Smooth muscle cell of the brain vasculature (primary cell): Measurements from ENCODE around the gene CHCHD6.

Experiments
- DNase-seq: peaks from one replicate; pipeline ENCODE4 v3.0.0-alpha.2; 2012; ENCODE audit warnings: low read depth, low spot score

The CHCHD6 gene

GRCh38 chr3:126922466-126922865, 218.4 kb downstream of the CHCHD6 start:
- no peak for DNase-seq

GRCh38 chr3:126923423-126923822, 219.4 kb downstream of the CHCHD6 start:
- no peak for DNase-seq

GRCh38 chr3:126923895-126924294, 219.9 kb downstream of the CHCHD6 start:
- no peak for DNase-seq

DNA sequence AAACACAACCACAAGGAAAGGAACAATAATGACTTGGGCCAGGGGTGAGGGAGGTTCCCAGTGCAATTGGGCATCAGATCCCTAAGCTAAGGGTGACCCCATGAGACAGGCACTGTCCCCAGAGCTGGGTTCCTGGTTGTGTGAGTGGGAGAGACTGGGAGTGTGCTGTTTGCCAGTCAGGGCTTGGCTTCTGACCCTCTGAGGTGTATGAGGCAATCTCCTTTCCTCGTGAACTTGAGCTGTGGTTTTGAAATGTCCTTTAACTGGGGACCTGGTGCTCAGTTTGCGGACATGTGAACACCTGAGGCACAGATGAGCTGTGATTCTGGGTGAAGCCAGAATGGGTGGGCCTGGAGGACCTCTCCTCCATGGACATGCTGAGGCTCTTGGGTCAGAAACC, 220.4 kb downstream of the CHCHD6 start:
- no peak for DNase-seq

- no peak for DNase-seq
These were observed 221.6 kb downstream of the CHCHD6 start for GRCh38 chr3:126925411-126926171.

GRCh38 chr3:126926684-126927400, 222.8 kb downstream of the CHCHD6 start:
- peak; percentile 77 for DNase-seq

GRCh38 chr3:126927401-126927750, 223.3 kb downstream of the CHCHD6 start:
- DNase-seq: no peak

GRCh38 chr3:126927846-126928245, 223.8 kb downstream of the CHCHD6 start:
- DNase-seq: no peak

- no peak for DNase-seq
These were observed 225.0 kb downstream of the CHCHD6 start for GRCh38 chr3:126928921-126929474.

- no peak for DNase-seq
These were observed 227.0 kb downstream of the CHCHD6 start for GRCh38 chr3:126930936-126931600.

- DNase-seq: no peak
These were observed 227.8 kb downstream of the CHCHD6 start for GRCh38 chr3:126931806-126932187.

- no peak for DNase-seq
These were observed 228.3 kb downstream of the CHCHD6 start for GRCh38 chr3:126932188-126932931.

DNA sequence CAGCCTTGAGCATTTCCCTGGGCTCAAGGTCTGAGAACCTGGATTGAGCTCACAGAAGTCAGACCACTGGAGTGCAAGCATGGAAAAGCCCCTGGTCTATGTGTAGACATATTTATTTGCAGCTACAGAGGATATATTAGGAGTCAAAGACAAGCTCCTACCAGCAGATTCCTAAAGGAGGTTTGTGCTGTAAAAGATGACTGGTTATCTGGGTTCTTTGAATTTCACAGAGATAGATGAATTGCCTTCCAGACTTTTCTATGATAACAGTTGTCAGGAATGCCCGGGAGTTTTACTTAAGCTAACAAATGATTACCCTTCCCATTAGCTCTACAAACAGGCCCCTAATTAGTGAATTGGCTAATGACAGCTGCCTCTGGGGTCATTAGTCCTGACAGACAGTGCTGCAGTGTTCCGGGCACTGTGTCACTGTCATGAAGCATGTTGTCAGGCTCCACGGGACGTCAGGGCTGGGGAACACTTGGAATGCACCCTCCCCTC, 230.0 kb downstream of the CHCHD6 start:
- no peak for DNase-seq

- DNase-seq: no peak
These were observed 231.0 kb downstream of the CHCHD6 start for GRCh38 chr3:126934991-126935390.

DNA sequence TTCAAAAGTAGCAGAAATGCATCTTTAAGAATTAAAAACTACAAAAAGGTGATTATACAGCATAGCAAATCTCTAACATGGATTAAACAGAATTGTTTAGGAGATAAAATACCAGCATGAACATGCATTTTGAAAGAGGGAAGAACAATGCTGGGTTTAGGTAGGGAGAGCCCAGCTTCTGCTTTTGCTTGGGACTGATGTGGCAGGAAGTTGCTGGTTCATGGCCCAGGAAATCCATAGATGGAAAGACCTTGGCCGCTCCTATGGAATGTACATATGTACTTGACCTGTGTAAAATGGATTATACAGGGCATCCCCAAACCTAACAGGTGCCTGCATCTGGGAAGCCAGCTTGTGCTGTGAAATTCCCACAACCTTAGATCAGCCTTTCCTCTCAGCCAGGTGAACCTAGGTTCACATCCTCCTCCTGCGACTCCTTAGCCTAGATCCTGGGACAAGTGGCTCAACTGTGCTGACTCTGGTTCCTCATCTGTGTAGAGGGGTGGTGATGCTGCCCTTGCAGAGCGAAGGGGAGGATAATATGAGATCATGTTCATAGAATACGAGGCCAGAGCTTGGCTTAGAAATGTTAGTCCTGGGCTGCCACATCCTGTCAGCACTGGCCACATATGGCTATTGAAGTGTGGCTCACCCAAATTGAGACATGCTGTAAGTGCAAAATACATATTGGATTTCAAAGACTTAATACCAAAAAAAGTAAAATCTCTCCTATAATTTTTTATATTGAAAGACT, 231.9 kb downstream of the CHCHD6 start:
- DNase-seq: no peak

GRCh38 chr3:126936853-126937425, 232.9 kb downstream of the CHCHD6 start:
- DNase-seq: no peak

- no peak for DNase-seq
These were observed 233.5 kb downstream of the CHCHD6 start for GRCh38 chr3:126937533-126937932.

GRCh38 chr3:126937973-126938372, 233.9 kb downstream of the CHCHD6 start:
- no peak for DNase-seq

GRCh38 chr3:126938520-126939337, 234.7 kb downstream of the CHCHD6 start:
- no peak for DNase-seq

- no peak for DNase-seq
These were observed 235.3 kb downstream of the CHCHD6 start for GRCh38 chr3:126939338-126939718.
